ENCODE measurements around the gene ALKBH7.

Gene ALKBH7

DNA sequence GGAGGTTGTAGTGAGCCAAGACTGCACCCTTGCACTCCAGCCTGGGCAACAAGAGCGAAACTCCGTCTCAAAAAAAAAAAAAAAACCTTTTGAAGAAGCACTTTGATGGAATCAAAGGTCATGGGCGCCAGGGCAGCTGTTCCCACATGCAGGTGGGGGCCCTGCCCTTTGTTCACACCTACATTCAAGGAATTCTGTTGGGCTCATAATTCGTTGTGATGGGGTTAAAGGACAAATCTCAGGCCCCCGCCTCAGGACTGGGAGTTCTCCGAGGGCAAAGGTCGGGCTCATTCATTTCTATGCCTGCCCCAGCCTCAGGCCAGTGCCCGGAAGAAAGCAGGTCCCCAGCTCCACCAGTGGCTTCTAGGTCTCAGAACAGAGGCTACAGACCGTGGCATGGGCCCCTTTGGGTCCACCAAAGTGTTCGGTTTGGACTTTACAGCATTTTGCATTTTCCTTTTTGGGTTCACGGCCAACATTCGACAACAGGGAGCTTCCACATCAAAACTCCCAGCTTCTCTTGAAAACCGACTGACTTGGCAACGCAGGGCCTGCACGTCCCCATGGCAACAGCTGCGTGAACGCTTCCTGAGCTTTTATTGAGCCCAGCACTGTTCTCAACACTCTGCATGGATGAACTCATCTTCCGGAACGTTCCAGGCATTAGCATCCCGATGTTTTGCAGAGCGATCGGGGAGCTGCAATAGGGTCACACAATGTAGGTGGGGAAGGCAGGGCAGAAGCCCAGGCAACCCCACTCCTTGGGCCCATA, 30.4 kb downstream of the ALKBH7 start:
- DNase-seq (ENCODE audit: low read depth, low spot score) = no peak
- no peak overlapping the region for H3K27ac ChIP-seq
- H3K9ac ChIP-seq (ENCODE audit: insufficient read length) = no peak overlapping the region
- no peaks in the 10 kb centered on the region for H3K36me3 ChIP-seq (ENCODE audit: insufficient read depth, low read length)
- H3K9me3 ChIP-seq (ENCODE audit: low read depth, low read length) = no peaks in the 10 kb centered on the region
- no peak for TF ChIP-seq POLR2AphosphoS5 (IDR thresholded peaks at IDR 0.05; ENCODE audit: borderline replicate concordance, low read depth, low read length)
- TF ChIP-seq EZH2 (IDR thresholded peaks at IDR 0.05) = no peak
- no peak for TF ChIP-seq FOXP2 (optimal IDR thresholded peaks at IDR 0.05; ENCODE audit: control extremely low read depth, extremely low read length, insufficient read depth)
- H3K4me3 ChIP-seq = no peak overlapping the region

DNA sequence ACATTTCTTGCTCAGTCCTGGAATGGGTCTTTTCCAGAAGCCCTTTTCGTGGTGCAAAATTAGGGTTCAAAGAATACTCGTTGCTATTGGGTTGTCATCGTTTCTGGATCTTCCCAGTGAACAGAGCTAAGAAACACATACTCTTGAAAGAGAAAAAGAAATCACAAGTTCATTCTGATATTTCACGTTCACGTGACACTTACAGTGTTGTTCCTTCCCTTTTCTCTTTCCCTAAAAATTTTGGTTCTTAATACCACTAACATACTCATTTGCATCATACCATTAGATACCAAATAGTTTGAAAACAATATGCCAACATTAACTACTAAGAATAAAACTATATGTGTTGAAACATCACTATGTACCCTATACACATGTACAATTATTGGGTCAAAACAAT, 33.8 kb downstream of the ALKBH7 start:
- TF ChIP-seq EZH2 (IDR thresholded peaks at IDR 0.05) = no peak
- TF ChIP-seq FOXP2 (optimal IDR thresholded peaks at IDR 0.05; ENCODE audit: control extremely low read depth, extremely low read length, insufficient read depth) = no peak
- TF ChIP-seq POLR2AphosphoS5 (IDR thresholded peaks at IDR 0.05; ENCODE audit: borderline replicate concordance, low read depth, low read length) = no peak
- no peak for DNase-seq (ENCODE audit: low read depth, low spot score)
- no peak overlapping the region for H3K9ac ChIP-seq (ENCODE audit: insufficient read length)

DNA sequence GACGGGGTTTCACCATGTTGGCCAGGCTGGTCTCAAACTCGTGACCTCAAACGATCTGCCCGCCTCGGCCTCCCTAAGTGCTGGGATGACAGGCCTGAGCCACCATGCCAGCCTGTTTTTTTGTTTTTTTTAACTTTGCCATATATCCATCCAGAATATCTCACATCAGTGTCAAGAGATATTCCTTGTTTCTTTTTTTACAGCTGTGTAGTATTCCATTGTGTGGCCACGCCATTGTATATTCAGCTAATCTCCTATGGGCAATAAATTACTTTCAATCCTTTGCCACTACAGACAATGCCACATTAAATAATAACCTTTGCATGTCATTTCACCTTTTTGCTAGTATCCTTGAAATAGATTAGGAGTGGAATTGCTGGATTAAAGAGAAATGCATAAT, 36.8 kb downstream of the ALKBH7 start:
- H3K36me3 ChIP-seq (ENCODE audit: insufficient read depth, low read length) = peaks cover 11% of the 10 kb centered on the region; the same call in 1 of the 2 replicates
- H3K4me3 ChIP-seq = no peak overlapping the region
- no peaks in the 10 kb centered on the region for H3K9me3 ChIP-seq (ENCODE audit: low read depth, low read length)
- no peak for TF ChIP-seq FOXP2 (optimal IDR thresholded peaks at IDR 0.05; ENCODE audit: control extremely low read depth, extremely low read length, insufficient read depth)
- no peak for TF ChIP-seq EZH2 (IDR thresholded peaks at IDR 0.05)
- no peak for TF ChIP-seq POLR2AphosphoS5 (IDR thresholded peaks at IDR 0.05; ENCODE audit: borderline replicate concordance, low read depth, low read length)
- no peak overlapping the region for H3K27ac ChIP-seq
- H3K9ac ChIP-seq (ENCODE audit: insufficient read length) = no peak overlapping the region
- no peak for DNase-seq (ENCODE audit: low read depth, low spot score)

More for the DNA sequence above, 33.8 kb downstream of the ALKBH7 start:
- no peaks in the 10 kb centered on the region for H3K9me3 ChIP-seq (ENCODE audit: low read depth, low read length)
- H3K27ac ChIP-seq = no peak overlapping the region
- H3K4me3 ChIP-seq = no peak overlapping the region
- no peaks in the 10 kb centered on the region for H3K36me3 ChIP-seq (ENCODE audit: insufficient read depth, low read length)

DNA sequence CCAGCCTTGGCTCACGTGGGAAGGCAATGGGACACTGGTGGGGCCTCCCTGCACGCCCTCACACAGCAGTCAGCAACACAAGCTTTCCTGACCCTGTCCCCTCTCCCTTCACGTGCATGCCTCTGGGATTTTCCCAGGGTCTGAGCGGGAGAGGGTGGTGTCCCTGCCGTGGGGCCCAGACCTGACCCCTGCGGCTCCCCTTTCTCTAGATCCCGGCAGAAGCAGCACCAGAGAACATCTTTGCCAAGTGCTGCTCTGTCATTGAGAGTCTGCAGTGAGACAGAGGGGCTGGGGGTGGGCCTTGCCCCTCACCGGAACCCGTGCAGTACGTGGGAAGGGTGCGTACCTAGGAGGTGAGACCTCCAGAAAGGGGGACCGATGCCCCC, 39.5 kb downstream of the ALKBH7 start:
- Histone ChIP-seq H3K36me3 (ENCODE audit: insufficient read depth, low read length) (peaks cover 38% of the 10 kb centered on the region; the same call in 1 of the 2 replicates), H3K27ac (no peak overlapping the region), H3K9ac (ENCODE audit: insufficient read length) (no peak overlapping the region), H3K9me3 (ENCODE audit: low read depth, low read length) (no peaks in the 10 kb centered on the region), H3K4me3 (no peak overlapping the region)
- no peak for DNase-seq (ENCODE audit: low read depth, low spot score)
- no peak for TF ChIP-seq FOXP2 (optimal IDR thresholded peaks at IDR 0.05; ENCODE audit: control extremely low read depth, extremely low read length, insufficient read depth)
- TF ChIP-seq EZH2 (IDR thresholded peaks at IDR 0.05) = no peak
- TF ChIP-seq POLR2AphosphoS5 (IDR thresholded peaks at IDR 0.05; ENCODE audit: borderline replicate concordance, low read depth, low read length) = no peak

- Histone ChIP-seq H3K4me3 (no peak overlapping the region), H3K36me3 (ENCODE audit: insufficient read depth, low read length) (peaks cover 43% of the 10 kb centered on the region), H3K9ac (ENCODE audit: insufficient read length) (no peak overlapping the region), H3K27ac (no peak overlapping the region), H3K9me3 (ENCODE audit: low read depth, low read length) (no peaks in the 10 kb centered on the region)
- no peak for TF ChIP-seq EZH2 (IDR thresholded peaks at IDR 0.05)
- TF ChIP-seq FOXP2 (optimal IDR thresholded peaks at IDR 0.05; ENCODE audit: control extremely low read depth, extremely low read length, insufficient read depth) = no peak
- peak; percentile 23; the same call in 1 of the 2 replicates for TF ChIP-seq POLR2AphosphoS5 (IDR thresholded peaks at IDR 0.05; ENCODE audit: borderline replicate concordance, low read depth, low read length)
- DNase-seq (ENCODE audit: low read depth, low spot score) = no peak
Observed at GRCh38 chr19:6412447-6413091, 40.0 kb downstream of the ALKBH7 start.

- H3K36me3 ChIP-seq (ENCODE audit: insufficient read depth, low read length) = peaks cover 50% of the 10 kb centered on the region
- TF ChIP-seq EZH2 (IDR thresholded peaks at IDR 0.05) = no peak
- no peak overlapping the region for H3K4me3 ChIP-seq
Observed at GRCh38 chr19:6413291-6413690, 40.7 kb downstream of the ALKBH7 start.

DNA sequence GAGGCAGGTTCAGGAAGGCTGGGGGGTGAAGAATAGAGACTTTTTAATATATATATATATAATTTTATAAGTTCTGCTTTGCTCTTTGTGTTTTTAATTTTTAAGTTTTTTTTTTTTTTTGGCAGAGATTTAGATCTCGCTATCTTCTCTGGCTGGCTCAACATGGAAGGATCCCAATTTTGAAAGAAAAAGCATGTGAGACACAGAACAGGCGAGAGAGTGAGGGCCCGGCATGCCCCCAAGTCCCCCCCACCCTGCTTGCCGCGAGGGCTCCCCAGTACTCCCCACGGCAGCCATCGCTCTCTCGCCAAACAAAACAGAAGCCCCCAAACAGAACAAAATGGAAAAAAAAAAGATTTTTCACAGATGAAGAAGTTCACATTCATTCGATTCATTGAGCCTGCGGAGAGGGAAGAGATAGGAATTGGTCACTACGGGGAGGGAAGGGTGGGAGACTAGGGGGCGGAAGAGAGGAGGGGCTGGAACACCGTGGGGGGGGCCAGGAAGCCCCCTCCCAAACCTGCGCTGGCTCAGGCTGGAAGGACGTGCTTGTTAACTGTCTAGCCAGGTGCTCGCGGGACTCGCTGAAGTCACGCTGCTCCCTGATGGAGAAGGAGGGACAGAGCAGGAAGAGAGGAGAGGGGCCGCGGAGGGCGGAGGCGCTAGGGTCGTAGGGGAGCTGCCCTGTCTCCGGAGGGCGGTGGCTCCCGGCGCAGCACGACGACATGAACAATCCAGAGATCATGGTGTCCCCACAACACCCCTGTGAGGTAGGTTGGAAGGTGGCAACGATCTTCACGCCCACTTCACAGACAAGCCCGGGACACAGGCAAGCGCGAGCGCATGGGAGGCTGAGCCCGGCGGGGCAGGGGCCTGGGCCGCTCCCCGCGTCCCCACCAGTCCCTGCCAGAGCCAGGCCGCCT, 41.4 kb downstream of the ALKBH7 start:
- Histone ChIP-seq H3K9ac (ENCODE audit: insufficient read length) (no peak overlapping the region), H3K27ac (no peak overlapping the region), H3K9me3 (ENCODE audit: low read depth, low read length) (no peaks in the 10 kb centered on the region), H3K36me3 (ENCODE audit: insufficient read depth, low read length) (peaks cover 57% of the 10 kb centered on the region), H3K4me3 (no peak overlapping the region)
- DNase-seq (ENCODE audit: low read depth, low spot score) = no peak
- no peak for TF ChIP-seq POLR2AphosphoS5 (IDR thresholded peaks at IDR 0.05; ENCODE audit: borderline replicate concordance, low read depth, low read length)
- TF ChIP-seq EZH2 (IDR thresholded peaks at IDR 0.05) = no peak
- TF ChIP-seq FOXP2 (optimal IDR thresholded peaks at IDR 0.05; ENCODE audit: control extremely low read depth, extremely low read length, insufficient read depth) = no peak

More at GRCh38 chr19:6413291-6413690, 40.7 kb downstream of the ALKBH7 start:
- DNase-seq (ENCODE audit: low read depth, low spot score) = no peak
- no peaks in the 10 kb centered on the region for H3K9me3 ChIP-seq (ENCODE audit: low read depth, low read length)
- H3K27ac ChIP-seq = peak overlapping the region; percentile 19; the same call in 1 of the 2 replicates
- H3K9ac ChIP-seq (ENCODE audit: insufficient read length) = no peak overlapping the region
